Esophagus muscularis mucosa (tissue), 4 donors: ENCODE measurements around the gene TATDN3. TPM values are rescaled to one million over a fixed set of nuclear protein-coding genes. Genes with fewer than 3 reads are reported as not detected.

Experiments
- DNase-seq: peaks from one replicate; pipeline ENCODE4 v3.0.0-alpha.2; 2017; ENCODE audit errors: extremely low spot score
- H3K27ac ChIP-seq, 4 donors: fragments of 200-600 bp; sonication (generic); replicated peaks in 1 of 4; 1 replicate in 3 of 4; 2 replicates in 1 of 4; pipeline ENCODE4 v1.5.1; 2016 to 2019; ENCODE audit warnings: mild to moderate bottlenecking in 1 of 4
- H3K27me3 ChIP-seq, 4 donors: fragments of 200-600 bp; sonication (generic); one replicate each; pipeline versions ENCODE4 v1.5.1 to v1.6.0; 2016 to 2019
- H3K36me3 ChIP-seq, 4 donors: fragments of 200-600 bp; sonication (generic); one replicate each; pipeline ENCODE4 v1.5.1; 2016 to 2019
- H3K4me1 ChIP-seq, 4 donors: fragments of 200-600 bp; sonication (generic); one replicate each; pipeline ENCODE4 v1.5.1; 2016 to 2019
- H3K4me3 ChIP-seq, 4 donors: fragments of 200-600 bp; sonication (generic); 1 replicate in 2 of 4; 2 replicates in 2 of 4; pipeline ENCODE4 v1.5.1; 2016 to 2019; ENCODE audit warnings: mild to moderate bottlenecking in 4 of 4, moderate library complexity in 1 of 4
- H3K9me3 ChIP-seq, 4 donors: fragments of 200-600 bp; sonication (generic); 1 replicate in 3 of 4; 2 replicates in 1 of 4; pipeline ENCODE4 v1.5.1; 2016 to 2019
- EP300 ChIP-seq: sonication (generic); formaldehyde crosslinking; IDR thresholded peaks from one replicate; pipeline ENCODE4 v1.6.1; 2017; ENCODE audit warnings: antibody characterized with exemption
- POLR2A ChIP-seq: fragments of 450-650 bp; IDR thresholded peaks from one replicate; pipeline ENCODE4 v1.6.1; 2017; ENCODE audit warnings: antibody characterized with exemption, moderate library complexity, mild to moderate bottlenecking, low read depth
- POLR2AphosphoS5 ChIP-seq, 2 donors: sonication (generic); formaldehyde crosslinking; IDR thresholded peaks; one replicate each; pipeline ENCODE4 v1.6.1; 2017; ENCODE audit warnings: antibody characterized with exemption in 2 of 2
- WGBS: methylation state at CpG from one replicate; pipeline ENCODE4 v1.1.5; 2018; 5-methylcytosine and 5-hydroxymethylcytosine counted together
- intact Hi-C: fragments of 100-400 bp; cut with DNase I; formaldehyde crosslinking; loops from one replicate; pipeline ENCODE4 v1.15.1; 2023
- total RNA-seq, 4 donors: library from RNA; depleted of rRNA; stranded (reverse); fragments of >200 nt; gene quantifications; one replicate each; pipeline versions ENCODE4 v1.1.0 to v1.2.1, GENCODE V29; 2016
- TF ChIP-seq, protein P1 (sequence below), 3 experiments: fragments of 200-600 bp in 2 of 3; fragments of 450-650 bp in 1 of 3; sonication (generic) in 2 of 3; IDR thresholded peaks; one replicate each; pipeline ENCODE4 v1.5.1; 2017 to 2019; ENCODE audit warnings: antibody characterized with exemption in 3 of 3, mild to moderate bottlenecking in 2 of 3, moderate library complexity in 1 of 3

The TATDN3 gene
- total RNA-seq, 4 donors from 2014 or later: 9.9 to 14.1 (median 12.6) TPM

DNA sequence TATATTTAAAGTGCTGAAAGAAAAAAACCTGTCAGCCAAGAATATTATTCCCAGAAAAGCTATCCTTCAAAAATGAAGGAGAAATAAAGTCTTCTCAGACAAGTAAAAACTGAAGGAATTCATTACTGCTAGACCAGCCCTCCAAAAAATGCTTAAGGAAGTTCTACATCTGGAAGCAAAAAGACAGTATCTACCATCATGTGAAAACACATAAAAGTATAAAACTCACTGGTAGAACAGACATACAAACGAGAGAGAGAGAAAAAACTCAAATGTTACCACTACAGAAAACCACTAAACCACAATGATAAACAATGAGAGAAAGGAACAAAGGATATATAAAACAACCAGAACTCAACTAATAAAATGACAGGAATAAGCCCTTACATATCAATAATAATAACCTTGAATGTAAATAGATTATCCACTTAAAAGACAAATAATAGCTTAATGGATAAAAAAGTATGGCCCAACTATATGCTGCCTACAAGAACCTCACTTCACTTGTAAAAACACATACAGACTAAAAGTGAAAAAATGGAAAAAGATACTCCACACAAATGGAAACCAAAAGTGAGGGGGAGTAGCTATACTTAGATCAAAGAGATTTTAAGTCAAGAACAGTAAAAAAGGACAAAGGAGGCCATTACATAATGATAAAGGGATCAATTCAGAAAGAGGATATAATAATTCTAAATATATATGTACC is 22.1 kb upstream of the TATDN3 start:
- Histone ChIP-seq H3K9me3 (peaks cover 0 to 32% (median 16%) of the 10 kb centered on the region in 4 donors), H3K27ac (no peak overlapping the region), H3K36me3 (peaks cover 0 to 15% (median 3%) of the 10 kb centered on the region in 4 donors), H3K27me3 (no peaks in the 10 kb centered on the region), H3K4me3 (no peak overlapping the region), H3K4me1 (no peaks in the 10 kb centered on the region)
- WGBS: 90% methylated on average over 1 of the region's 1 CpG
- TF ChIP-seq POLR2A (no peak), POLR2AphosphoS5 (IDR thresholded peaks at IDR 0.05) (no peak), EP300 (no peak)
- TF ChIP-seq, protein P1, sequence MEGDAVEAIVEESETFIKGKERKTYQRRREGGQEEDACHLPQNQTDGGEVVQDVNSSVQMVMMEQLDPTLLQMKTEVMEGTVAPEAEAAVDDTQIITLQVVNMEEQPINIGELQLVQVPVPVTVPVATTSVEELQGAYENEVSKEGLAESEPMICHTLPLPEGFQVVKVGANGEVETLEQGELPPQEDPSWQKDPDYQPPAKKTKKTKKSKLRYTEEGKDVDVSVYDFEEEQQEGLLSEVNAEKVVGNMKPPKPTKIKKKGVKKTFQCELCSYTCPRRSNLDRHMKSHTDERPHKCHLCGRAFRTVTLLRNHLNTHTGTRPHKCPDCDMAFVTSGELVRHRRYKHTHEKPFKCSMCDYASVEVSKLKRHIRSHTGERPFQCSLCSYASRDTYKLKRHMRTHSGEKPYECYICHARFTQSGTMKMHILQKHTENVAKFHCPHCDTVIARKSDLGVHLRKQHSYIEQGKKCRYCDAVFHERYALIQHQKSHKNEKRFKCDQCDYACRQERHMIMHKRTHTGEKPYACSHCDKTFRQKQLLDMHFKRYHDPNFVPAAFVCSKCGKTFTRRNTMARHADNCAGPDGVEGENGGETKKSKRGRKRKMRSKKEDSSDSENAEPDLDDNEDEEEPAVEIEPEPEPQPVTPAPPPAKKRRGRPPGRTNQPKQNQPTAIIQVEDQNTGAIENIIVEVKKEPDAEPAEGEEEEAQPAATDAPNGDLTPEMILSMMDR (IDR thresholded peaks at IDR 0.05): no peak
- intact Hi-C loops: no loop called here
- DNase-seq: no peak

DNA sequence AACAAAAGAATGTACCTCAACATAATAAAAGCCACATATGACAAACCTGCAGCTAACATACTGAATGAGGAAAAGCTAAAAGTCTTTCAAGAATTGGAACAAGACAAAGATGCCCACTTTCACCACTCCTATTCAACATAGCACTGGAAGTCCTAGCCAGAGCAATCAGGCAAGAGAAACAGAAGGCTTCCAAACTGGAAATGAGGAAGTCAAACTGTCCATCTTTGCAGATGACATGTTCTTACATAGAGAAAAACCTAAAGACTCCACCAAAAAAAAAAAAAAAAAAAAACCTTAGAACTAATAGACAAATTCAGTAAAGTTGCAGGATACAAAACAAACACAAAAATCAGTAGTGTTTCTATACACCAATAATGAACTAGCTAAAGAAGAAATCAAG is 20.4 kb upstream of the TATDN3 start:
- no peak for DNase-seq
- intact Hi-C loops: no loop called here
- H3K27ac ChIP-seq: no peak overlapping the region
- H3K9me3 ChIP-seq: peaks cover 0 to 29% (median 16%) of the 10 kb centered on the region in 4 donors
- no peak for TF ChIP-seq POLR2A
- no peak for TF ChIP-seq POLR2AphosphoS5 (IDR thresholded peaks at IDR 0.05)
- no peak for TF ChIP-seq EP300
- TF ChIP-seq, protein P1 (IDR thresholded peaks at IDR 0.05): no peak
- no peaks in the 10 kb centered on the region for H3K27me3 ChIP-seq
- no peak overlapping the region for H3K4me3 ChIP-seq
- no peaks in the 10 kb centered on the region for H3K4me1 ChIP-seq
- H3K36me3 ChIP-seq: peaks cover 0 to 8% (median 3%) of the 10 kb centered on the region in 4 donors

DNA sequence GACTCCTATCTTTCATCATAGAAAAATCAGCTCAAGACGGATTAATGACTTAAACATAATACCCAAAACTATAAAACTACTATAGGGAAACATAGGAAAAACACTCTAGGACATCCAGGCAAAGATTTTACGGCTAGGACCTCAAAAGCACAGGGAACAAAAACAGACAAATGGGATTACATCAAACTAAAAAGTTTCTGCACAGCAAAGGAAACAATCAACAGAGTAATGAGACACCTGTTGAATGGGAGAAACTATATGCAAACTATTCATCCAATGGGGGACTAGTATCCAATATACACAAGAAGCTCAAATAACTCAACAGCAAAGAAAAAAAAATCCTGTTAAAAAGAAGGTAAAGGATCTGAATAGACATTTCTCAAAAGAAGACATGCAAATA is 18.7 kb upstream of the TATDN3 start:
- Histone ChIP-seq H3K4me3 (no peak overlapping the region), H3K27me3 (no peaks in the 10 kb centered on the region), H3K27ac (no peak overlapping the region), H3K4me1 (no peaks in the 10 kb centered on the region), H3K9me3 (peaks cover 0 to 21% (median 15%) of the 10 kb centered on the region in 4 donors), H3K36me3 (peaks cover 0 to 10% (median 6%) of the 10 kb centered on the region in 4 donors)
- intact Hi-C loops: no loop called here
- no peak for TF ChIP-seq EP300
- TF ChIP-seq POLR2A: no peak
- TF ChIP-seq, protein P1 (IDR thresholded peaks at IDR 0.05): no peak
- no peak for TF ChIP-seq POLR2AphosphoS5 (IDR thresholded peaks at IDR 0.05)
- WGBS: 98% methylated on average over 2 of the region's 2 CpGs
- DNase-seq: no peak

DNA sequence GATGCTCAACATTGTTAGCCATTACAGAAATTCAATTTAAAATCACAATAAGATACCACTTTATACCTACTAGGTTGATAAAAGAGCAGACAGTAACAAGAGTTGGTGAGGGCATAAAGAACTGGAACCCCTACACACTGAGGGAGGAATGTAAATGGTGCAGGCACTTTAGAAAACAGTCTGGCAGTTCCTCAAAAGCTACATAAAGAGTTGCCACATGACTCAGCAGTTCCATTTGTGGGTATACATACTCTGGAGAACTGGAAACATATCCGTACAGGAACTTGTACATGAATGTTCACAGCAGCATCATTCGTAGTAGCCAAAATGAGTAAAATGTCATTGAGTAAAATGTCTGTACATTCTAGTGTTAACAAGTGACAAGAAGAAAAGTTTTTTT is 17.1 kb upstream of the TATDN3 start:
- H3K27me3 ChIP-seq: no peaks in the 10 kb centered on the region
- H3K4me3 ChIP-seq: no peak overlapping the region
- intact Hi-C loops: no loop called here
- peaks cover 0 to 7% (median 4%) of the 10 kb centered on the region in 4 donors for H3K9me3 ChIP-seq
- peaks cover 0 to 10% (median 2%) of the 10 kb centered on the region in 4 donors for H3K36me3 ChIP-seq
- TF ChIP-seq POLR2A: no peak
- TF ChIP-seq POLR2AphosphoS5 (IDR thresholded peaks at IDR 0.05): no peak
- TF ChIP-seq EP300: no peak
- TF ChIP-seq, protein P1 (IDR thresholded peaks at IDR 0.05): no peak
- 73% methylated on average over 2 of the region's 2 CpGs for WGBS
- no peak for DNase-seq
- H3K4me1 ChIP-seq: no peaks in the 10 kb centered on the region
- H3K27ac ChIP-seq: no peak overlapping the region
